GM11168 (cell line): ENCODE measurements around the gene CCN5.

Source experiments
- in situ Hi-C: fragments of 300-500 bp; cut with MboI; formaldehyde crosslinking; loops from one replicate; pipeline ENCODE4 v1.12.0; 2022; ENCODE audit warnings: low sequenced_read_pairs; ENCODE audit not compliant: unreplicated experiment

Gene CCN5

DNA sequence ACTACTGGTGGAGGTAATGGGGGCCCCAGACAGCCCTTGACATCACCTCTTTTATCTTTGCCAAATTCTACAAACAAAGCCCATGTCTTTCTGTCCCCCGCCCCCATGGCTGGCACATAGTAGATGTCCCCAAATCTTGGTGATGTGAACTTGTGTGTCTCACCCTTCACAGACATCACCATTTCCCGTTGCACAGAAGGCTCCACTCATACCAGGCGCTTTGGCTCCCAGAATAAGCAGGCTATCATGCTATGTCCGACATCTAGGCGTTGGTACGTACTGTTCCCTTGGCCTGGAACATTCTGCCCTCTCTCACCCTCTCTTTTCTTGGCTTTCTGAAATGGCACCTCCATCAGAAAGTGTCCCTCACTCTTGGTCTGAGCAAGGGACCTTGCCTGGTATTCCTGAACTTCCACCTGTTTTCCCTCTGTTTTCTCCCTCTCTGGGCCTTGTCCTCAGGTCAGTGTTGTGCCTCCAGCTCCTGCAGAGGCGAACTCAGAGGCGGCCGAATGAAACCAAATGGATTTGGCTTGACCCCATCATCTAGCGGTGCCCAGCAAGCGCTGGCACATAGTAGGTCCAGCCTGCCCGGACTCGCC, 968 bp upstream of the CCN5 start:
- in situ Hi-C loops, result no loop called here

DNA sequence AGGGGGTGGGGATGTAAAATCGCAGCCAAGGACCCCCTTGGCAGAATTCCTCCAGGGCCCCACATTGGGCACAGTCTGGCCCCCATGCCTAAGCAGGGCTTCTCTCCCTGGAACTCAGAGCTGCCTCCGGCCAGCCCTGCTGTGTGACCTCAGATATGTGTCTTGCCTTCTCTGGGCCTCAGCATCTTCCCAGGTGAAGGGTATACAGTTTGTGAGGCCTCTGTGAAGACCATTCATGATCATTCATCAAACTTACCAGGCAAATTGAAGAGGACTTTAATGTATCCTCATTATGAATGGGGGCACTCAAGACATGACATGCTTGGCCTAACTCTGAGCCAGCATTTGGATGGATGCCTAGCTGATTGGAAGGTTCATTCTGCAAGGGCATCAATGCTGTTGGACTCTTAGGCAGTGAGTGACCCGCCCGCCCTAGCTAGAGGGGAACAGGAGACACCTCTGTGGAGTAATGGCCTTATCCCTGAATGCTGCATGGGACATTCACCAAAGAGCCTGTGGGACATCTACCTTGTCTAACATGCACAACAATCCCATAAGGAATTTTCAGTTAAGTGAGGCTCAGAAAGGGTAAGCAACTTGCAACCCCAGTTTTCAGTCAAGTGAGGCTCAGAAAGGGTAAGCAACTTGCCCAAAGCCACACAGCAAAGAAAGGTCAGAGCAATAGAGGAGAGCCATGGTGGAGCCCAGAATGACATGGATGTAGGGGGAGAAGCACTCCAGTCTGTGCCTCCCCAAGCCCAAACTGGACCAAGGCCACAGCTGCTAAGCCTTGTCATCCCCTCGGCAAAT, 535 bp downstream of the CCN5 start:
- in situ Hi-C loops, result no loop called here

DNA sequence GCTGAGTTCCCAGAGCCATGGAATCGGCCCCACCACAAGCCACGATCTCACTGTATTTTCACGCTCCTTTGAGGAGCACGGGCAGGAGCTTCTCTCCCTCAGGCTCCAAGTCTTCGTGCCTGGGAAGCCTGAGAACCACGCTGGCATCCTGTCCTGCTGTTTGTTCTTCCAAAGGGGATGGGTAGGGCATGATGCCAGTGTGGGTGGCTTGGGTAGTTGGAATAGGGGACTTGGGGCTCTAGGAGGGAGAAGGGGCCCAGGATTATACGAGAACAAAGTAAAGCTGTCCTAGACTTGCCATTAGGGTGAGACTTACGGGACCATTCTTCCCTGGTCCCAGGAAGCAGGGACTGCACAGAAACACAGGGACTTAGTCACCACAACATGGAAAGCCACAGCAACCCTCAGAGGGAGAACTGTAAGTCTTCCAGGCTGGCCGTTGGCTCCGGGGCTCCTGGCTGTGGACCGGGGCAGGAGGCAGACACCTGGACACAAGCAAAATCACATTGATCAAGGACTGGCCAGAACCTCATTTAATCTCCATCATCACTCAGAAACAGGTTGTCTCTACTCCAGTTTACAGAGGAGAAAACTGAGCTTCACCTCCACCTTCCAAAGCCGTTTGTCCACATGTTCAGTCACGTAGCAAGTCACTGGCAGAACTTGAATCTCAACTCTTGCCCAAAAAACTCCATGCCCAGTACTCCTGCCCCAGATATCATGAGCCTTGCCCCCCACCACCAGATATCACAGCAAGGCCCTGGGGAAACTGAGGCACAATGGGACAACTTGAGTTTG, 1.3 kb downstream of the CCN5 start:
- in situ Hi-C loops, result no loop called here

DNA sequence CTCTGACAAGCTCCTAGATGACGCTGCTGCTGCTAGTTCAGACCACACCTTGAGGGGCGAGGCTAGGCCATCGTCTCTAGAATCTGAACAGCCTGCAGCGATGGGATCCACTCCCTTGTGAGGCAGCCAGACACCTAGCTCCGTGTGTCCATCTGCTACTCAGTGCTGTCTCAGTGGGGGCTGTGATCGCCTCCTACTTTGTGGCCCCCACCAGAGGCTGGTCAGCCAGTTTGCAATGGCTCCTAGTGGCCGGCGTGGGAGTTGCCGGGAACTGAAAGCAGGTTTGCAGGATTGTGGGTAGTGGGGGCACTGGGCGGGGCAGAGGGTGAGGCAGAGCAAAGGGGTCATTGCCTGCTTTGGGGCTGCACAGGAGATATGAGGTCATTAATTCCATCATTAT, 2.8 kb downstream of the CCN5 start:
- in situ Hi-C loops, result no loop called here

DNA sequence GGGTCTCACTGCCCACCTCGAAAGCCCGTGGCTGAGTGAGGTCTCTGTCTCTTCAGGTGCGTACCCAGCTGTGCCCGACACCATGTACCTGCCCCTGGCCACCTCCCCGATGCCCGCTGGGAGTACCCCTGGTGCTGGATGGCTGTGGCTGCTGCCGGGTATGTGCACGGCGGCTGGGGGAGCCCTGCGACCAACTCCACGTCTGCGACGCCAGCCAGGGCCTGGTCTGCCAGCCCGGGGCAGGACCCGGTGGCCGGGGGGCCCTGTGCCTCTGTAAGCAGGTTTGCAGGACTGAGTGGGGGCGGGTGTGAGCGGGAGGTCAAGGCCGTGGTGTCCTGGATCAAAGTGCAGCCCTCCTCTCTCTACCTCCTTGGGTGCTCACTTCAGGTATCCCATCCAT, 4.7 kb downstream of the CCN5 start:
- in situ Hi-C loops, result no loop called here

DNA sequence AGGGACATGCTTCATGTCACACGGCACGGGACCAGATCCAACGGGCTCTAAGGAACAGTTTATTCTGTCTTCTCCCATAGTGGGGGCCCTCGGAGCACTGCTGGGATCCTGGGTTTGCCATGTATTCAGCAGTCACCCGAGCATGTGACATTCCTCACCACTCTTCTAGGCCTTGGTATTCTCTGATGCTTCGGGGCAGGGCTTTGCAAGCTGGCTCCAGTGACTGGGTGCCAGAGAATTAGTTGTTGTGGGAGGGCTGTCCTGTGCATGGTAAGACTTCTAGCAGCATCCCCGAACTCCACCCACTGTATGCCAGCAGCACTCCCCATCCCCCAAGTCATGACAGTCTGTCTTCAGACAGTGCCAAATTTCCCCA, 5.4 kb downstream of the CCN5 start:
- in situ Hi-C loops, result no loop called here

DNA sequence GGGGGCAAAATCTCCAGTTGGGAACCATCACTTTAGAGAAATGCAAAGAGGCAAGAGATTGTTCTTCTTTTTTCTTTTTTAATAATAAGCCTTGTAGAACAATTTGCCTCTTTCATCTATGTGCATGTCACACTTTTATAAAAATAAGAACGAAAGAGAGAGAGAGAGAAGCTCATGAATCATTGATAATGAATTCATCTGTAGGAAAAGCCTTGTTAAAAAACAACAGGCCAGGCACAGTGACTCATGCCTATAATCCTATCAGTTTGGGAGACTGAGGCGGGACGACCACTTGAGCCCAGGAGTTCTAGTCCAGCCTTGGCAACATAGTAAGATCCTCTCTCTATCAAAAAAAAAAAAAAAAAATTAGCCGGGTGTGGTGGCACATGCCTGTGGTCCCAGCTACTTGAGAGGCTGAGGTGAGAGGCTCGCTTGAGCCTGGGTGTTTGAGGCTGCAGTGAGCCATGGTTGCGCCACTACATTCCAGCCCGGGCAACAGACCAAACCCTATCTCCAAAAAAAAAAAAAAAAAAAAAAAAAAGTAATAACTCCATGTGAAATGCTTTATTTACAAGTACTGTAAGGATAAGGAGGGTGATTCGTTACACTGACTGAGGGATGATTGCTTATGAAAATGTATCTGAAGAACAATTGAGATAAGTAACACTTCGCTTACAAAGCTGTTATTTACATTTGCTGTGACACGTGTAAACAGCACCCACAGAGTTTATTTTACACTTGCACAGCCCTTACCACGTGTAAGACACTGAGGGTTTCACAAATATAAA, 6.0 kb downstream of the CCN5 start:
- in situ Hi-C loops, result no loop called here

DNA sequence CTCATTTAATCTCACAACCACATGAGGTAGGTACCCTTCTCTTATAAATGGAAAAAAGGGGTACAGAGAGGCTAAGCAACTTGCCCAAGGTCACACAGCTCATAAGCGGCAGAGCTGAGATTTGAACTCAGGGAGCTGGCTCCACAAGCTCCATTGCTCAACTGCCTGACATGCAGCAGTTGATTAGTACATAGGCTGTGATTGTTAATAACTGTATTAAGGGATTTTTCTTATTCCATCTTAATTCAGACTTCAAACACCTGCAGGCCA, 6.6 kb downstream of the CCN5 start:
- in situ Hi-C loops, result no loop called here

DNA sequence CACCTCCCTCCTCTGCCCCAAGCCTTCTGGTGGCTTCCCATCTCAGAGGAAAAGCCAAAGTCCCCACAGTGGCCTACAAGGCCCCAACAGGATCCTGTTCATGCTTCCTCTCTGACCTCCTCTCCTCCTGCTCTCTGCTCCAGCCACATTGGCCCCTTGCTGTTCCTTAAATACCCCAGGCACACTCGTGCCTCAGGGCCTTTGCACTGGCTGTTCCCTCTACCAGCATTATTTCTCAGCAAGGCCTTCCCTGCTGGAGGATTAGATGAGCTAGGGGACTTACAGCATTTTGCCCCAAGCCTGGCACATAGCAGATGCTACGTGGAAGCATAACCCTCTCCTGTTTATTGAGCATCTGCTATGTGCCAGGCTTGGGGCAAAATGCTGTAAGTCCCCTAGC, 7.8 kb downstream of the CCN5 start:
- in situ Hi-C loops, result no loop called here

DNA sequence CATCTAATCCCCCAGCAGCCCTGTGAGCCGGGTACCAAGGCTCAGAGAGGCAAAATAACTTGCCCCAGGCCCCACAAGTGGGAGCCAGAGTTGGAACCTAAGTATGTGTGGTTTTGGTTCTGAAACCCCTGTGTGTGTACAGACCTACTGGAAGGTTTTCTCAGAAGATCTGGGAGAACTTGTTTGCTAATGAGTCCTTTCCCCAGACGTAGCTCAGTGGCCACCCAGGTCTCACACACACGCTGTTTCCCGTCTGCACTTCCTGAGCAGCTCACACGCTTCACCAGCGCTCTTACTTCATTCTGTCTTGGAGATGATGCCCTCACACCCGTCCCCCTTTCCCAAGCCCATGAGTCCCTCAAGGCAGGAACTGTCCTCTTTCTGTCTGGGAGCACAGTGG, 8.2 kb downstream of the CCN5 start:
- in situ Hi-C loops, result no loop called here

DNA sequence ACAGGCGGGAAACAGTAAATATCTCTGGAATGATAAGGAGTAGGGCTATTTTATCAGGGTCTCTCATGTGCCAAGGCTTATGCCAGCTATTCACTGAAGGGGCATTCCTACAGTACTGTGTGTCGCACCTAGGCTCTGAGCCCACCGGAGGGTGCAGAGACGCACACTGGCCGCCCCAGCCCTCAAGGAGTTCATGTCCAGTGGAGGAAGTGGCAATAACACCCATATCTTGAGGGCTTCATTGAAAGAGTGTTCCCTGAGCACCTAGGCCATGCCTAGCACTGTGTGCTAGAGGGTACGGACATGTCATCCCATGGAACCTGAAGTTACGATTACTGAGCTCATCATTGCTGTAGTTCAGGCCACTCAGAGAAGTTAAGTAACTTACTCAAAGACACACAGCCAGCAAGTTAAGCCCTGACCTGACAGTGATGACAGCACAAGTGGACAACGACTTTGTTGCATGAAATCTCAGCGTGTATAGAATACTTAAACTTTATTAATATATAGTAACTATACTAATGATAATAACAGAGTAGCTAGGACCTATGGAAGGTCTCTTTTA, 8.7 kb downstream of the CCN5 start:
- in situ Hi-C loops, result no loop called here

DNA sequence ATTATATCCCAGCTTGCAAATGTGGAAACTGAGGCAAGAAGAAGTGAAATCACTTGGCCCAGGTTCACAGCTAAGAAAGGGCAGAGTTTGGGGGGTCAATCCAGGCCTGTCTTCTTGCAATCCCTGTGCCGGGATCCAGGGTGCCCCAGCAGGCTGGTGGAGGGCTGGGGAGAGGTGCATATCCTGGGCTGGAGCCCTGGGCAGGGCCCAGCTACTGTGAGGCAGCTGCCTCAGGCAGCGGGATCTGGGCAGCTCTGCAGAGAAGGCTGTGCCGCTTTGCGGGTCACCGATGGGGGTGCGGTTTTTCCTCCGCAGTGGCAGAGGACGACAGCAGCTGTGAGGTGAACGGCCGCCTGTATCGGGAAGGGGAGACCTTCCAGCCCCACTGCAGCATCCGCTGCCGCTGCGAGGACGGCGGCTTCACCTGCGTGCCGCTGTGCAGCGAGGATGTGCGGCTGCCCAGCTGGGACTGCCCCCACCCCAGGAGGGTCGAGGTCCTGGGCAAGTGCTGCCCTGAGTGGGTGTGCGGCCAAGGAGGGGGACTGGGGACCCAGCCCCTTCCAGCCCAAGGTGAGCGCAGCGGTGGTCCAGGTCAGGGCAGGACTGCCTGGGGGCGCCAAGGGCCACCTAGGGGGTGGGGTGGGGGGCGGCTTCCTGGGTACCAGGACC, 9.4 kb downstream of the CCN5 start:
- in situ Hi-C loops, result no loop called here

DNA sequence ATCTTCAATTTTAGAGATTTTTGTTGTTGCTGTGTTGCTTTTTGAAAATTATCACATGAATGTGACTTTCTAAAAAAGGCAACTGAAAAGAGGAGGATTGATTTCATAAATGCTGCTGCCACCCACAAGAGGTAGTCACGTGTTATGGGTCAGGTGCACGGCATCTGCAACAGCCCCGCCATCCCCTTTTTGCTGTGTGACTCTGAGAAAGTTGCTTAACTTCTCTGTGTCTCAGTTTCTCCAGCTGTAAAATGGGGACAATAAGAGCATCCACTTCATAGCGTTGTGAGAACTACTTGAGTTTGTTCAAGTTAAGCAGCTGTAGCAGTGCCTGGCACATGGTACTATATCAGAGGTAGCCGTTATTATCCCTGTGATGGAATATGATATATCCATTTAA, 10.7 kb downstream of the CCN5 start:
- in situ Hi-C loops, result no loop called here

DNA sequence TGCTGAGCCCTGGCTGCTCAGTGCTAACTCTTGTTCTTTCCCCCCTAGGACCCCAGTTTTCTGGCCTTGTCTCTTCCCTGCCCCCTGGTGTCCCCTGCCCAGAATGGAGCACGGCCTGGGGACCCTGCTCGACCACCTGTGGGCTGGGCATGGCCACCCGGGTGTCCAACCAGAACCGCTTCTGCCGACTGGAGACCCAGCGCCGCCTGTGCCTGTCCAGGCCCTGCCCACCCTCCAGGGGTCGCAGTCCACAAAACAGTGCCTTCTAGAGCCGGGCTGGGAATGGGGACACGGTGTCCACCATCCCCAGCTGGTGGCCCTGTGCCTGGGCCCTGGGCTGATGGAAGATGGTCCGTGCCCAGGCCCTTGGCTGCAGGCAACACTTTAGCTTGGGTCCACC, 11.9 kb downstream of the CCN5 start:
- in situ Hi-C loops, result no loop called here

DNA sequence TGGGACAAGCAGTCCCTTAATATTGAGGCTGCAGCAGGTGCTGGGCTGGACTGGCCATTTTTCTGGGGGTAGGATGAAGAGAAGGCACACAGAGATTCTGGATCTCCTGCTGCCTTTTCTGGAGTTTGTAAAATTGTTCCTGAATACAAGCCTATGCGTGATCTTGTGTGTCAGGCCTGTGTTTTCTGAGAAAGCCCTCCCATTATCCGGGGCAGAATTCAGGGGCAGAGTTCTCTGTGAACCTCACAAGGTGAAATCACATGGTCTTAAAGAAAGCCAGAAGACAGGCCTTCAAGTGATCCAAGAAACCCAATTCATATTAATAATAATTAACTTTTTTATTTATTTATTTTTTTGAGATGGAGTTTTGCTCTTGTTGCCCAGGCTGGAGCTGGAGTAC, 12.5 kb downstream of the CCN5 start:
- in situ Hi-C loops, result no loop called here

DNA sequence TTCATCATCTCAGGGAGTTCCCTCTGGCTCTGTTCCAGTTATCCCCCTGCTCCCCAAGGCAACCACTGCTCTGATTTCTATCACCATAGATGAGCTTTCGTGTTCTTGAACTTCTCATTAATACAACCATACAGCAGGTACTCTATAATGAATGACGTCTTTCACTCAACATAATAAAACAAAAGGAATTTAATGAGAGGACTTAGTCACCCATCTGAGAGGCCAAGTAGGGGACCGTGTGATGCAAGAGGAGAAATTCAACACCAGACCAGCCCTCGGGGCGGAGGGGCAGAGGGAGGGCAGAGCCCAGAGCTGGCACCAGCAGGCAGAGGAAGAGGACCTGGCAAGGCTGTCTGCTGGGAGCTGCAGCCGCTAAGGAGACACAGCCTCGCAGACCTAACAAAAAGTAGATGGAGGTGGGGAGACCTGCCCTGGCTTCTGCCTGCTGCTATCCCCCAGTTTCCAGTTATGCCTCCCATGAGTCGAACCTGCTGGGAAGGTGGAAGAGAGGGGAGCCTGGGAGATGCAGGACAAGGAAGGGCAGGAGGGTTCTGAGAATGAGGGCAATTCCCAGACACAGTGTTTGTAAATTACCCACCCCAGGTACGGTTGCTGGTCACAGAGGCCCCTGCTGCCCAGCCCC, 13.8 kb downstream of the CCN5 start:
- in situ Hi-C loops, result no loop called here

DNA sequence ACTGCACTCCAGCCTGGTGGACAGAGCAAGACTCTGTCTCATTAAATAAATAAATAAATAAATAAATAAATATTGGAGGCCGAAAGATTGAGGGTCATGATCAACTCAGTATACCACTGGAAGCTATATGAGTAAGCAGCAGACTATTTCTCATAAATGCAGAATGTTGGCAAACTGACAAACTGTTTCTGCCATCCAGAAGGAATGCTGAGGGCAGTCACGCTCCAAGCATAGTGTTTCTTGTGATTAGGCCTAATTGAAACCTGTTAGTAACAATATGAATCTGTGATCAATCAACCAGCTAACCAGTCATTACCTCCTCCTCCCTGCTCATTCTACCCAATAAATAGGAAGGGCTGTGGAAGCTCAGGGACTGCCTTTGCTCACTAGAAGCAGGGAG, 15.3 kb downstream of the CCN5 start:
- in situ Hi-C loops, result loop anchor here (5.0 kb wide), 1 partner anchor 43 kb away; no protein-coding TSS in a partner anchor

DNA sequence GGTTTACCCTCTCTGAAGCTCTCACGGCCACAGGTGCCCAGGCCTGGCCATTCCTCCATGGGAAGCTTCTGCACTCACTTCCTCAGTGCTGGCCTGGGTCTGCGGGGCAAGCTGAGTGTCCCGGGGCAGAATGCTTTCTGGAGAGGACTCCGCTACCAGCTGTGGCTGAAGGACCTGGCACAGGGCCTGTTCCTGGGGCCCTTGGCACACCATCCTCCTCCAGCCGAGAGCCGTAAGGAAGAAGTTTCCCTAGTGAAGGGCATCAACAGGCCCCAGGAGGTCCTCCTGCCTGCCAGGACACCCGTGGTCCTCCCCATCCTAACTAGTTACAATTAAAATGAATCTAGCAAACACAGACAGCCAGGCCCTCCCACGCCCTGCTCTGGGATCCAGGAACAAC, 16.5 kb downstream of the CCN5 start:
- in situ Hi-C loops, result loop anchor here (5.0 kb wide), 1 partner anchor 44 kb away; no protein-coding TSS in a partner anchor

DNA sequence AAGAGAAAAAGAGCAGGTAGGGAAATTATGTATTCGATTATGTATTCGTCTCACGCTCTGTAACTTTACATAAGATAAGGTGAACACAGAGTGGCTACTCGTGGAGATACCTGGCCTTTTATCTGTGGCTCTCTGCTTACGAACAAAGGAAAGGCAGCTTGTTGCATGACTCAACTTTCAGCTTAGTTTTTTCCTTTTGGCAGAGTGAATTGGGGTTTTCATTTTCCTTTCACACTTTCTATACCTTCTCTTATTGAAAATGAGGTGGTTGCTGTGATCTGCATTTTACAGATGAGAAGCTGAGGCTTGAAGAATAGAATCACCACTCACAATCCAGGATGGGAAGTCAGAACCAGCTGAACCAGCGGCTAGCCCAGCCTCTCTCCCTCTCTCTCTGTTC, 17.2 kb downstream of the CCN5 start:
- in situ Hi-C loops, result loop anchor here (5.0 kb wide), 1 partner anchor 45 kb away; no protein-coding TSS in a partner anchor
